Measurements from ENCODE around the gene NKAIN2. TPM values are rescaled to one million over a fixed set of nuclear protein-coding genes. Genes with fewer than 3 reads are reported as not detected.

The NKAIN2 gene
- total RNA-seq, 1 donor from 2014 or later, result not detected

DNA sequence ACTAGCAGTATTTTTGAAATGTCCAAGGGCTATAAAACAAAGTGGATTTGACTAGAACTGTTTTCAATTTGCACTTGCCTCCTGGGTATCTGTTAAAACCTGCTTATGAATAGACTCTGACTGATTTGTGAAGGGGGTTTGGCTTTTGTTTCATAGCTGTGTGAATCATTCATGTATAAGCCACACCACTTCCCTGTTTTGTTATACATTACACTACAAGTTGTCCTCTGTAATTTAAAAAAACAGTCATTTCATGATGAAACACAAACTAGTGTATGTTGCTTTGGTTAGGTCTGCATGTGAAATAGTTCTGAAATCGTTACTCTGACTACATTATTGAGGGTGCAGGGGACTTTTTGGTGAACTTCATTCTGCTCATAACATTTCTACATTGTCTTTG lies 121.7 kb downstream of the NKAIN2 start:
- H3K27ac ChIP-seq, result no peak overlapping the region
- no peaks in the 10 kb centered on the region for H3K4me1 ChIP-seq
- TF ChIP-seq, protein P1, sequence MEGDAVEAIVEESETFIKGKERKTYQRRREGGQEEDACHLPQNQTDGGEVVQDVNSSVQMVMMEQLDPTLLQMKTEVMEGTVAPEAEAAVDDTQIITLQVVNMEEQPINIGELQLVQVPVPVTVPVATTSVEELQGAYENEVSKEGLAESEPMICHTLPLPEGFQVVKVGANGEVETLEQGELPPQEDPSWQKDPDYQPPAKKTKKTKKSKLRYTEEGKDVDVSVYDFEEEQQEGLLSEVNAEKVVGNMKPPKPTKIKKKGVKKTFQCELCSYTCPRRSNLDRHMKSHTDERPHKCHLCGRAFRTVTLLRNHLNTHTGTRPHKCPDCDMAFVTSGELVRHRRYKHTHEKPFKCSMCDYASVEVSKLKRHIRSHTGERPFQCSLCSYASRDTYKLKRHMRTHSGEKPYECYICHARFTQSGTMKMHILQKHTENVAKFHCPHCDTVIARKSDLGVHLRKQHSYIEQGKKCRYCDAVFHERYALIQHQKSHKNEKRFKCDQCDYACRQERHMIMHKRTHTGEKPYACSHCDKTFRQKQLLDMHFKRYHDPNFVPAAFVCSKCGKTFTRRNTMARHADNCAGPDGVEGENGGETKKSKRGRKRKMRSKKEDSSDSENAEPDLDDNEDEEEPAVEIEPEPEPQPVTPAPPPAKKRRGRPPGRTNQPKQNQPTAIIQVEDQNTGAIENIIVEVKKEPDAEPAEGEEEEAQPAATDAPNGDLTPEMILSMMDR (IDR thresholded peaks at IDR 0.05), result no peak
- intact Hi-C loops (cut with DNase I), result no loop called here
- no peaks in the 10 kb centered on the region for H3K27me3 ChIP-seq
- ATAC-seq (no peak), DNase-seq (no peak)
- no peaks in the 10 kb centered on the region for H3K9me3 ChIP-seq
- no peak overlapping the region for H3K4me3 ChIP-seq
- no peaks in the 10 kb centered on the region for H3K36me3 ChIP-seq

DNA sequence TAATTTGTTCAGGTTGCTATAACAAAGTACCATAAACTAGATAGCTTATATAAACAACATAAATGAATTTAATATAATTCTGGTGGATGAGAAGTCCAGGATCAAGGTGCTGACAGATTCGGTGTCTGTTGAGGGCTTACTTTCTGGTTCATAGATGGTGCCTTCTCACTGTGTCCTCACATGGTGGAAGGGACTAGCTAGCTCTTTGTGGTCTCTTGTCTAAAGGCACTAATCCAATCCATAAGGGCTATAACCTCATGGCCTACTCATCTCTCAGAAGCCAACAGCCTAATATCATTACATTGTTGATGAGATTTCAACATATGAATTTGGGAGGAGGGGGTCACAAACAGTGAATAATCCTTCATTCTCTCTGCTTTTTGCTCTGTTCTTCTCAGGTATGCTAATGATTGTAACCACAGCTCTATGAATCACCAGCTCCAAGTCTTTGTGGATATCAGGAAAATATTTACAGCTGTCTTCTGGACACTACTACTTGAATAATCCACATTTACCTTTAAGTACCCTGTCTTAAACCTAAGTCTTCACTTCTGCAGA lies 122.3 kb downstream of the NKAIN2 start:
- ATAC-seq, result no peak

DNA sequence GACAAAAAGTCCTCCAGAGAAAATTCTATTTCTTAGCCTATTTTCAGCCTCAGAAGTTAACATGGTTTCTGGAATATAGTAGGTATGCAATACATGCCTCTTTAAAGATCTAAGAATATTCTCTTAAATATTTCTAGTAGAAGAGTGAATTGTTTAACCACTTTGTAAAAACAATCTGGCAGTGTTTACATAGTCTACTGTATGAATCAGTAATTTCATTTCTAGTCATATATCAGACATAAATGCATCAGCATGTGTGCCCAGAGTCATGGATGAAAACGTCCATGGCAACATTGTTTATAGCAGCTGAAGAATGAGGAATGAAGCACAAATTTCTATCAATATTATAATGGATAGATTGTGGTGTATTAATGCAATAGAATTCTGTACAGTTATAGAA lies 124.9 kb downstream of the NKAIN2 start:
- Histone ChIP-seq H3K4me3 (no peak overlapping the region), H3K27ac (no peak overlapping the region), H3K9me3 (no peaks in the 10 kb centered on the region), H3K36me3 (no peaks in the 10 kb centered on the region), H3K4me1 (no peaks in the 10 kb centered on the region), H3K27me3 (no peaks in the 10 kb centered on the region)
- no peak for DNase-seq
- intact Hi-C loops (cut with DNase I), result no loop called here
- TF ChIP-seq, protein P1 (IDR thresholded peaks at IDR 0.05), result no peak
- ATAC-seq, result no peak

More for the DNA sequence above, 122.3 kb downstream of the NKAIN2 start:
- DNase-seq, result no peak
- Histone ChIP-seq H3K27me3 (no peaks in the 10 kb centered on the region), H3K9me3 (no peaks in the 10 kb centered on the region), H3K36me3 (no peaks in the 10 kb centered on the region), H3K4me3 (no peak overlapping the region), H3K4me1 (no peaks in the 10 kb centered on the region), H3K27ac (no peak overlapping the region)
- intact Hi-C loops (cut with DNase I), result no loop called here
- TF ChIP-seq, protein P1 (IDR thresholded peaks at IDR 0.05), result no peak

DNA sequence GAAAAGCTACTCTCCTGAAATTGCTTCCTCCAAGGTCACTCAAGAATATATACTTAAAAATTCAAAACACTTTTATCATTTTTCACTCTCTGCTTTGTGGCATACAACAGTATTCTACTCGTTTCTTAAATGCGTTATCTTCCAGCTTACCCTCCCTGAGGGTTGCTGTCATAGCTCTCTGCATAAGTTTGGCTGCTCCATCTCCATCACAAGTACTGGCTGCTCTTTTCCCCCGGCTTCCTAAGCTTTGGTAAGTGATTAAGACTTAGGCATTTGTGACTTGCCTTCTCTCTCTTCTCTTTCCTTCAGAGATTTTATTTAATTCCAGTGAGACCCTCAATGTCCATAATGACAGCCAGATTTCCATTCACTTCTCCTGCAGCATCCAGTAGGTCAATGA lies 128.3 kb downstream of the NKAIN2 start:
- Histone ChIP-seq H3K27ac (no peak overlapping the region), H3K36me3 (no peaks in the 10 kb centered on the region), H3K9me3 (no peaks in the 10 kb centered on the region), H3K4me1 (no peaks in the 10 kb centered on the region), H3K4me3 (no peak overlapping the region), H3K27me3 (no peaks in the 10 kb centered on the region)
- DNase-seq, result no peak
- no peak for ATAC-seq
- TF ChIP-seq, protein P1 (IDR thresholded peaks at IDR 0.05), result no peak
- intact Hi-C loops (cut with DNase I), result no loop called here

DNA sequence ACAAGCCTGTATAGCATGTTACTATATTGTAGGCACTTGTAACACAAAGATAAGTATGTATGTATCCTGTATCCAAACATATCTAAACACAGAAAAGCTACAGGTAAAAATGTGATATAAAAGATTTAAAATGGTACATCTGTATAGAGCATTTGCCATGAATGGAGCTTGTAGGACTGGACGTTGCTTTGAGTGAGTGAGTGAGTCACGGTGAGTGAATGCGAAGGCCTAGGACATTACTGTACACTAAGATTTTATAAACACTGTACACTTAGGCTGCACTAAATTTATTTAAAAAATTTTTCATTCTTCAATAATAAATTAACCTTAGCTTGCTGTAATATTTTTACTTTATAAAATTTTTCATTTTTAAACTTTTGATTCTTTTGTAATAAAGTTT lies 136.9 kb downstream of the NKAIN2 start:
- Histone ChIP-seq H3K4me1 (no peaks in the 10 kb centered on the region), H3K9me3 (no peaks in the 10 kb centered on the region), H3K27me3 (no peaks in the 10 kb centered on the region), H3K4me3 (no peak overlapping the region), H3K27ac (no peak overlapping the region), H3K36me3 (no peaks in the 10 kb centered on the region)
- TF ChIP-seq, protein P1 (IDR thresholded peaks at IDR 0.05), result no peak
- DNase-seq (no peak), ATAC-seq (no peak)
- intact Hi-C loops (cut with DNase I), result no loop called here

DNA sequence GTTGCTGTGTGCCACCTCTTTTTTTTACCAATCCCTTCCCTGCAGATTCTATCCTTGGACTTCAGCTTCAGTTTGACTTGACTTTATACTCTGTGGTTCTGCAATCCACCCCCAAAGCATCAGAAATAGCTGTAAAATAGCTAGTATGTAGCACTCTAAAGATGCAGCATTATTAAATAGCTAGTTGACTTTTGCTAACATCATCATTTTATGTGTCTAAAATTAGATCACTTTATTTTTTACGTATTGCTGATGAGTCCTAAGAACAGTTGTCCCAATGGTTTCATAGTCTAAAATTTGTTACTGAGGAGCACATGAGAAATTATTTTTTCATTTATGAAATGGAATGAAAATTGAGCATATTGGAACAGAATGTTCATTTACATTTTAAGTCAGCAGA lies 138.2 kb downstream of the NKAIN2 start:
- ATAC-seq, result no peak
- H3K36me3 ChIP-seq, result no peaks in the 10 kb centered on the region

More for the DNA sequence above, 138.2 kb downstream of the NKAIN2 start:
- Histone ChIP-seq H3K4me3 (no peak overlapping the region), H3K27ac (no peak overlapping the region), H3K9me3 (no peaks in the 10 kb centered on the region), H3K4me1 (no peaks in the 10 kb centered on the region), H3K27me3 (no peaks in the 10 kb centered on the region)
- DNase-seq, result no peak
- TF ChIP-seq, protein P1 (IDR thresholded peaks at IDR 0.05), result no peak
- intact Hi-C loops (cut with DNase I), result no loop called here
